ENCODE data around the gene OARD1. TPM values are rescaled to one million over a fixed set of nuclear protein-coding genes. Genes with fewer than 3 reads are reported as not detected.

Gene OARD1
- total and polyA plus RNA-seq, 8 donors: 14.9 to 56.4 (median 47.8) TPM

DNA sequence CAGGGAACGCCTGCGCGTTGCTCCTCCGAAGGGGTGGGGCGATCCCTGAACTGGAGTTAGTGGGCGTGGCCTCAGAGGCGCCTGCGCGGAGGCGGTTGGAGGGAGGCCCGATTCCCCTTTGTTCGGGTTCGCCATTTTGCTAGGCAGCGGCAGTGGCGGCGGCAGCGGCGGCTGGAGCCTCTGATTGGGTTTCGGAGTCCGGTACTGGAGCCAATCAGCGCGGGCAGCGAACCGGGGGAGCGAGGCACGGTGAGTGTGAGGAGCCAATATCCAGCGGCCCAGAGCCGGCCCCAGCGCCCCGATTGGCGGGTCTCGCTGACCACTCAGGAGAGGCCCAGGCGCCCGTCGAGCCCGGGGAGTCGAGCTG, 663 bp upstream of the OARD1 start, which contains the start of gene NFYA:
TSS of gene NFYA (plus strand) at position 139 of the 367 bp plus-strand sequence. CDS start 6,116 bp downstream, outside the sequence.
- H3K9me3 ChIP-seq: no peaks in the 10 kb centered on the region
- ATAC-seq: peak; percentile 85
- peak within 1 kb of the TSS; percentile 99 to 100 for H3K27ac ChIP-seq
- DNase-seq: peak in 1 of 4 donors; percentile 99
- peak within 1 kb of the TSS; percentile 88 to 95 for H3K4me3 ChIP-seq
- intact Hi-C loops (cut with DNase I): no loop called here
- H3K27me3 ChIP-seq: no peaks in the 10 kb centered on the region
- peaks cover 11 to 49% of the 10 kb centered on the region in 2 donors for H3K4me1 ChIP-seq
- H3K36me3 ChIP-seq: no peaks in the 10 kb centered on the region
- TF ChIP-seq, protein P1, sequence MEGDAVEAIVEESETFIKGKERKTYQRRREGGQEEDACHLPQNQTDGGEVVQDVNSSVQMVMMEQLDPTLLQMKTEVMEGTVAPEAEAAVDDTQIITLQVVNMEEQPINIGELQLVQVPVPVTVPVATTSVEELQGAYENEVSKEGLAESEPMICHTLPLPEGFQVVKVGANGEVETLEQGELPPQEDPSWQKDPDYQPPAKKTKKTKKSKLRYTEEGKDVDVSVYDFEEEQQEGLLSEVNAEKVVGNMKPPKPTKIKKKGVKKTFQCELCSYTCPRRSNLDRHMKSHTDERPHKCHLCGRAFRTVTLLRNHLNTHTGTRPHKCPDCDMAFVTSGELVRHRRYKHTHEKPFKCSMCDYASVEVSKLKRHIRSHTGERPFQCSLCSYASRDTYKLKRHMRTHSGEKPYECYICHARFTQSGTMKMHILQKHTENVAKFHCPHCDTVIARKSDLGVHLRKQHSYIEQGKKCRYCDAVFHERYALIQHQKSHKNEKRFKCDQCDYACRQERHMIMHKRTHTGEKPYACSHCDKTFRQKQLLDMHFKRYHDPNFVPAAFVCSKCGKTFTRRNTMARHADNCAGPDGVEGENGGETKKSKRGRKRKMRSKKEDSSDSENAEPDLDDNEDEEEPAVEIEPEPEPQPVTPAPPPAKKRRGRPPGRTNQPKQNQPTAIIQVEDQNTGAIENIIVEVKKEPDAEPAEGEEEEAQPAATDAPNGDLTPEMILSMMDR (IDR thresholded peaks at IDR 0.05): no peak

DNA sequence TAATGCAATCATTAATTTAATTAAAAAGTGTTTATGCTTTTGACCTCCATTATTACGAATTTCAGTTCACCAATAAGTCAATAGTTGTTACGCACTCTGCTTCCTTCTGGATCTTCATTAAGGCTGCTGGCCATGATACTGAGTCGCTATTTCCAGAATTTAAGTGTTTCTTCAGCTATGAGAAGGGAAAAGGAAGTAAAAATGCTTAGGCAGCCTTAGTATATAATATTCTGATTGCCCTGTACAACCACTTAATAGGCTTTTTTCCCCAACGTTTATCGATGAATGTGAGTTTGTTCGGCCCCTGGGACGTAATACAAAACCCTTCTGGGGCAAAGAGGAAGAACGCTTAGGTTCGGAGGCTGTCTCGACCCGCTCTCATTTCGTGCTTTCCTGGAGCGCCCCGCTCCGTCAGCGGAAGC, 644 bp downstream of the OARD1 start:
- peaks cover 11 to 44% of the 10 kb centered on the region in 2 donors for H3K4me1 ChIP-seq
- H3K27ac ChIP-seq: peak overlapping the region; percentile 99 to 100
- H3K36me3 ChIP-seq: no peaks in the 10 kb centered on the region
- DNase-seq (peak in 2 of 4 donors; percentile 90 to 91), ATAC-seq (no peak)
- intact Hi-C loops (cut with DNase I): no loop called here
- H3K4me3 ChIP-seq: peak overlapping the region; percentile 49 to 95
- H3K27me3 ChIP-seq: no peaks in the 10 kb centered on the region
- H3K9me3 ChIP-seq: no peaks in the 10 kb centered on the region
- TF ChIP-seq, protein P1 (IDR thresholded peaks at IDR 0.05): no peak

DNA sequence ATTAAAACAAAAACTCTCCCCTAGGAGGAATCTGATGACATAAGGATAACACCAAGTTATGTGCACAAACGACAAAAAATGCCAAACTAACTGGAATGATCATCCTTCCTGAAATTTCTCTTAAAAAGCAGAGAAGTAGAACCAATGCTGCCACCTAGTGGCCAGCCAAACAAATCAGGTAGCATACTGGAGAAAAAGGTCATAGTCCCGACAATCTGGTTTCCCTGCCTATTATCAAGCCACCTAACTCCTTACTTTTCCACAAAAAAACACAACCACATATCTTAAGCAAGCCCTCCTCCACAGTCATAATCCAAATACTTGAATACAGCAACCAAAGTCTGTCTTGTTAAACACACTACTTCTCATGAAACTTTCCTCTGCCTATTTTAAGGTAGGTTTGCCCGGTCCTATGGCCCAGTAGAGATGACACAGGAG, 5.3 kb downstream of the OARD1 start:
- Histone ChIP-seq H3K9me3 (no peaks in the 10 kb centered on the region), H3K27me3 (no peaks in the 10 kb centered on the region), H3K36me3 (peaks cover 0 to 28% of the 10 kb centered on the region in 2 donors), H3K27ac (no peak overlapping the region), H3K4me3 (no peak overlapping the region), H3K4me1 (peaks cover 0 to 18% of the 10 kb centered on the region in 2 donors)
- TF ChIP-seq, protein P1 (IDR thresholded peaks at IDR 0.05): peak; percentile 79 to 89
- intact Hi-C loops (cut with DNase I): no loop called here
- ATAC-seq: peak; percentile 35
- peak in 3 of 4 donors; percentile 69 to 88 (median 71) for DNase-seq

DNA sequence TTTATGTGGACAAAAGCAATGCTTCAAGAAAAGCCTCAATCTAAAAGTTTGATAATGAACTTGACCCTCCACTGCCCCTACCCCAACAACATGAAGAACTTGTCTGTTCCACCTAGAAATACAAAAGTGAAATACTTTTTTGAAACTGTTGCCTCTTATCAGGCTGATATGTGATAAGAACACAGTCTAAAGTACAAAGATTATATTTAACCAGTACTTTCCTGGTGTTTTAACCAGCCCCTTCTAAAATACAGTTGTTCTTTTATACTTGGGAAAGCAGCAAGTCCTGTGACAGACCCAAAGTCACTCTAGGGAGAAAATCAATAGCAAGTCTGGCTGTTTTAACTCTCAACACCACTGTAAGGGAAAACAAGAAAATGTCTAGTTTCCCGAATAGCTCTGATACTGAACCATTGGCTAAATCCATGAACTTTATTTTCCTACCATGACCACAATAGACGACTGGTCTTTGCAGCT, 6.6 kb downstream of the OARD1 start:
- Histone ChIP-seq H3K9me3 (no peaks in the 10 kb centered on the region), H3K36me3 (peaks cover 0 to 37% of the 10 kb centered on the region in 2 donors), H3K4me3 (no peak overlapping the region), H3K27ac (no peak overlapping the region), H3K4me1 (peaks cover 0 to 11% of the 10 kb centered on the region in 2 donors), H3K27me3 (no peaks in the 10 kb centered on the region)
- intact Hi-C loops (cut with DNase I): no loop called here
- ATAC-seq (no peak), DNase-seq (no peak)
- TF ChIP-seq, protein P1 (IDR thresholded peaks at IDR 0.05): no peak

DNA sequence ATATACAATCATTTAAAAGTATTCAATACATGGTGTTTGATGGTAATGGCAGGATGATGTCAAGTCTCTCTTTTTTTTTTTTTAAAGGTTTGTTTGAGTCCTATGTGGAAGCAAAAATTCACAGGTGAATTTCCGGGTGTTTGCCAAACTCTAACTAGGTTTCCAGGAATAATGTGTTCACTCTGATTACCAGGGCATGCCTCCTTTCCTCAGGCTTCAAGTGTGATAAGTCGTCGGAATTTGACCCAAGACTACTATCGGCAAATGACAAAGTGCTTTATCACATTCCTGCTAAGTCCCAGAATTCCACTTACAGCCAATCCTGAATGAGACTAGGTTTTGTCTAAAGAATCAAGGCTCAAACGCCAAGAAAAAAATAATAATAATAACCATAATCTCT, 7.3 kb downstream of the OARD1 start:
- intact Hi-C loops (cut with DNase I): no loop called here

More for the DNA sequence above, 7.3 kb downstream of the OARD1 start:
- TF ChIP-seq, protein P1 (IDR thresholded peaks at IDR 0.05): no peak
- no peaks in the 10 kb centered on the region for H3K27me3 ChIP-seq
- H3K9me3 ChIP-seq: no peaks in the 10 kb centered on the region
- H3K27ac ChIP-seq: no peak overlapping the region
- no peak for ATAC-seq
- peaks cover 0 to 7% of the 10 kb centered on the region in 2 donors for H3K4me1 ChIP-seq
- DNase-seq: no peak
- no peak overlapping the region for H3K4me3 ChIP-seq
- H3K36me3 ChIP-seq: peaks cover 0 to 37% of the 10 kb centered on the region in 2 donors
